Activated naive CD4-positive, alpha-beta T cell treated with anti-CD3 and anti-CD28 coated beads, Interleukin-2, amount 50 U/mL, for 72 hours (primary cell): ENCODE measurements around the gene EDIL3. TPM values are rescaled to one million over a fixed set of nuclear protein-coding genes. Genes with fewer than 3 reads are reported as not detected.
"Not testable (repeated sequence)": the region's sequence is repeated elsewhere in the genome, so short reads cannot be mapped to it uniquely, and the experiment has no call there.

Experiments
- ATAC-seq, 2 donors: fragments of 150-1000 bp; cut with Tn5 transposase; 2 replicates each; pipeline ENCODE4 v1.10.0; 2021; ENCODE audit warnings: mild to moderate bottlenecking in 2 of 2, moderate library complexity in 2 of 2
- DNase-seq, 2 donors: peaks; one replicate each; pipeline ENCODE4 v3.0.0; 2021 to 2022; ENCODE audit warnings: low spot score in 2 of 2
- H3K27ac Mint-ChIP-seq, 2 donors: one replicate each; pipeline ENCODE4 v1.8.0; 2022; ENCODE audit warnings: mild to moderate bottlenecking in 2 of 2, mixed read lengths in 2 of 2
- H3K36me3 Mint-ChIP-seq, 2 donors: one replicate each; pipeline ENCODE4 v1.8.0; 2022; ENCODE audit warnings: mixed read lengths in 2 of 2
- H3K9me3 Mint-ChIP-seq, 2 donors: one replicate each; pipeline ENCODE4 v1.8.0; 2022; ENCODE audit warnings: mixed read lengths in 2 of 2
- total RNA-seq, 2 donors: library from RNA; stranded (reverse); gene quantifications; one replicate each; pipeline ENCODE4 v1.2.3, GENCODE V29; 2022

EDIL3 gene
- total RNA-seq, 2 donors from 2014 or later: not detected

- Mint-ChIP-seq H3K36me3 (no peaks in the 10 kb centered on the region), H3K27ac (no peak overlapping the region), H3K9me3 (peaks cover 5 to 7% of the 10 kb centered on the region in 2 donors)
- ATAC-seq: no peak
- DNase-seq: no peak
Observed at GRCh38 chr5:84344788-84345187, 39.9 kb downstream of the EDIL3 start.

DNA sequence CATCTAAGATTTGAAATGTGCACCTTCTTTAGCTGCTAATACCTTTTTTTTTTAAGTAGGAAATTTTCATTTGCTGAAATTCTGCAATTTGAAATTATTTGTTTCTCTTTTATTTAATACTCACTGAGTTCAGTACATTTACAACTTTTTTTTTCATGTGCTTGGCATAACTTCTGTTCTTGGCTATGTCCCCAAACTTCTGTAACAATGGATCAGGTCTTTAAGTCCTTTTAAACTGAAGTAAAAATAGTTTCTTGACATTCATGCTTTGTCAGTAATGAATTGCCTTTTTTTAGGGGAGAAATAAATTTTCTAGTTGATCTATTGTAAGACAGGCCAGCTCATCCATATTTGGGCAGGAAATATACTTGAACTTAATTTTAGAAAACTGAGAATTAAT, 41.5 kb downstream of the EDIL3 start:
- no peak overlapping the region for H3K27ac Mint-ChIP-seq
- H3K9me3 Mint-ChIP-seq: peaks cover 5 to 7% of the 10 kb centered on the region in 2 donors
- ATAC-seq (no peak), DNase-seq (no peak)
- H3K36me3 Mint-ChIP-seq: no peaks in the 10 kb centered on the region

DNA sequence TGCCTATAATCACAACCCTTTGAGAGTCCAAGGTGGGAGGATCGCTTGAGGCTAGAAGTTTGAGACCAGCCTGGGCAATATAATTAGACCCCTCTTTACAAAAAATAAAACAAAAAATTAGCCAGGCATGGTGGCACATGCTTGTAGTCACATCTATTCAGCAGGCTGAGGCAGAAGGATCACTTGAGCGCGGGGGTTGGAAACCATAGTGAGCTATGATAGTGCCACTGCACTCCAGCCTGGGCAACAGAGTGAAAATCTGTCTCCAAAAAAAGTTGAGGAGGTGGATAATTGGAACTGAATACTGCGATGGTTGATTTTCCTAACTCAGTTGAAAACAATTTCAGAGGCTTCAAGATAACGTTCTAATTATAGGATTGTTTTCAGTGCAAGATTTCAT, 52.6 kb downstream of the EDIL3 start:
- no peaks in the 10 kb centered on the region for H3K36me3 Mint-ChIP-seq
- DNase-seq (no peak), ATAC-seq (no peak)
- peaks cover 4 to 7% of the 10 kb centered on the region in 2 donors for H3K9me3 Mint-ChIP-seq
- no peak overlapping the region for H3K27ac Mint-ChIP-seq

- no peak for ATAC-seq
- Mint-ChIP-seq H3K9me3 (peaks cover 5 to 6% of the 10 kb centered on the region in 2 donors), H3K27ac (no peak overlapping the region)
Observed at GRCh38 chr5:84327591-84327990, 57.1 kb downstream of the EDIL3 start.

DNA sequence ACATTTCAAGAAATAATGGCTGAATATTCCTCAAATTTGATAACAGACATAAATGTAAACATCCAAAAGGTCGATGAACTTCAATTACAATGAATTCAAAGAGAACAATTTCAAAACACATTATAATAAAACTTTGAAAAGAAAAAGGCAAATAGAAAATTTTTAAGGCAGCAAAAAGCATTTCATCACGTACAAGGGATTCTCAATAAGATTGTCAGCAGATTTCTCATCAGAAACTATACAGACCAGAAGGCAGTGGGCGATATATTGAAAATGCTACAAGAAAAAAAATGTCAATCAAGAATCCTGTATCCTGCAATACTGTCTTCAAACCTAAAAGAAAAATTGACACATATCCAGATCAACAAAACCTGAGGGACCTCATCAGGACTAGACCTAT, 62.0 kb downstream of the EDIL3 start:
- no peak for ATAC-seq

More at GRCh38 chr5:84327591-84327990, 57.1 kb downstream of the EDIL3 start:
- DNase-seq: no peak
- no peaks in the 10 kb centered on the region for H3K36me3 Mint-ChIP-seq

DNA sequence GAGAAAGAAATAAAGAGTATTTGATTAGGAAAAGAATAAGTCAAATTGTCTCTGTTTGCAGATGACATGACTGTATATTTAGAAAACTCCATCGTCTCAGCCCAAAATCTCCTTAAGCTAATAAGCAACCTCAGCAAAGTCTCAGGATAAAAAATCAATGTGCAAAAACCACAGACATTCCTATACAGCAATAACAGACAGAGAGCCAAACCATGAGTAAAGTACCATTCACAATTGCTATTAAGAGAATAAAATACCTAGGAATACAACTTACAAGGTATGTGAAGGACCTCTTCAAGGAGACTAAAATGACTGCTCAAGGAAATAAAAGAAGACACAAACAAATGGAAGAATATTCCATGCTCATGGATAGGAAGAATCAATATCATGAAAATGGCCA, 66.9 kb downstream of the EDIL3 start:
- Mint-ChIP-seq H3K36me3 (peaks cover 0 to 13% of the 10 kb centered on the region in 2 donors), H3K9me3 (peaks cover 32% of the 10 kb centered on the region in 2 donors)
- H3K27ac Mint-ChIP-seq, DNase-seq, ATAC-seq: not testable (repeated sequence)

More for the DNA sequence above, 62.0 kb downstream of the EDIL3 start:
- Mint-ChIP-seq H3K27ac (no peak overlapping the region), H3K9me3 (peaks cover 23 to 28% of the 10 kb centered on the region in 2 donors), H3K36me3 (peaks cover 0 to 13% of the 10 kb centered on the region in 2 donors)
- DNase-seq: no peak

DNA sequence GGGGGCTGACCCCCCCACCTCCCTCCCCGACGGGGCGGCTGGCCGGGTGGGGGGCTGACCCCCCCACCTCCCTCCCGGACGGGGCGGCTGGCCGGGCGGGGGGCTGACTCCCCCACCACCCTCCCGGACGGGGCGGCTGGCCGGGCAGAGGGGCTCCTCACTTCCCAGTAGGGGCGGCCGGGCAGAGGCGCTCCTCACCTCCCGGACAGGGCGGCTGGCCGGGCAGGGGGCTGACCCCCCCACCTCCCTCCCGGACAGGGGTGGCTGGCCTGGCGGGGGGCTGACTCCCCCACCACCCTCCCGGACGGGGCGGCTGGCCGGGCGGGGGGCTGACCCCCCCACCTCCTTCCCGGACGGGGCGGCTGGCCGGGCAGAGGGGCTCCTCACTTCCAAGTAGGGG, 72.4 kb downstream of the EDIL3 start:
- not testable (repeated sequence) for DNase-seq, H3K36me3 Mint-ChIP-seq, H3K27ac Mint-ChIP-seq, ATAC-seq
- H3K9me3 Mint-ChIP-seq: peaks cover 13% of the 10 kb centered on the region in 2 donors

GRCh38 chr5:84309850-84310249, 74.8 kb downstream of the EDIL3 start:
- H3K36me3 Mint-ChIP-seq, H3K27ac Mint-ChIP-seq, ATAC-seq, DNase-seq, H3K9me3 Mint-ChIP-seq: not testable (repeated sequence)

DNA sequence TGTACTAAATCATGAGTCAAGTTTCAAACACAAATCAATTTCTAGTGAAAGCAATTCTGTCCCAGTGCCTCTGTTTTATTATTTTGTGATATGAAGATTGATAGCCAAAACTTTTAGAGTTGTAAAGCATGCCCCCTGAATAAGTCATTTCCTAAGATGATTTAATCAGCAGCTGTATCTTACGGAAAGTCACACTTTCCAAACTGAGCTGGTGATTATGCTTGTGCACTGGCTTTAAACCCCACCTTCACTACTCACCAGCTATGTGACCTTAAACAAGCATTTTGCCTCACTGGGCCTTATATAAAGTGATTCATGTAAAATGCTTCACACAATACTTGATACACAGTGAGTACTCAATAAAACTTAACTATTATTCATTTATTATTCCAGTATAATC, 78.1 kb downstream of the EDIL3 start:
- ATAC-seq (no peak), DNase-seq (no peak)
- Mint-ChIP-seq H3K27ac (no peak overlapping the region), H3K9me3 (peaks cover 4 to 10% of the 10 kb centered on the region in 2 donors), H3K36me3 (no peaks in the 10 kb centered on the region)

DNA sequence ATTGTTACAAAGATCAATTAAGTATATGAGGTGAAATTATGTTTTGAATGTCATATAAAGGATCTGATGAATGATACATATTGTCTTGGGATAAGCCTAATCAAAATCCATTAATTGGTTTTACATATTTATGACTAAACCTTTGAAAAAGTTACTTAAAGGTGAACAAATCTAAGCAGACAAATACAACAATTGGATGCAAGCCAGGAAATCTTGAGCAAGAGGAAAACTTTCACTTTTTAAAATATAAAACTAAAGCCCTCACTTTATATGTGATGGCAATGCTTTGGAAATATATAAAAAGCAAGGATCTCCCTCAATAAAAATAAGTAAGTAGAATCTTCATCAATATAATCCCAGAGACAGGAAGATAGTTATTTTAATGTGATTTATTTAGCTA, 80.1 kb downstream of the EDIL3 start:
- peaks cover 4 to 10% of the 10 kb centered on the region in 2 donors for H3K9me3 Mint-ChIP-seq
- ATAC-seq (no peak), DNase-seq (no peak)
- no peaks in the 10 kb centered on the region for H3K36me3 Mint-ChIP-seq
- no peak overlapping the region for H3K27ac Mint-ChIP-seq

DNA sequence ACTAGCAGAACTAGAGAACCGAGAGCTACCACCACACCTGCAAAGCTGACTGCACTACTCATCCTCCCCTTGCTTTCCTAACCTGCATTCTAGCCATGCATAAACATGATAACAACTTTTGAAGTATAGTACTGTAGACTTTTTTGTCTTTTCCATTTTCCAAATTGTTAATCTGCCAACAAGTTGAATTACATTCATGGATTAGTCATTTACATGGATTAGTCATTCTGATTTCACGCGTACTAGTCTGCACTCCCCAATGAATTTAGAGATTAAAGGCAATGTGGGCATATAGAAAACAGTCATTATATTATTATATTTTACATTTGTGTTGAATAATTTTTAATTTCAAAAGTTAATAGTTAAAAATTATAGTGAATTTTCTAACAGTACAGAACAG, 81.4 kb downstream of the EDIL3 start:
- DNase-seq: no peak
- Mint-ChIP-seq H3K9me3 (peaks cover 4 to 10% of the 10 kb centered on the region in 2 donors), H3K36me3 (no peaks in the 10 kb centered on the region), H3K27ac (no peak overlapping the region)
- no peak for ATAC-seq

DNA sequence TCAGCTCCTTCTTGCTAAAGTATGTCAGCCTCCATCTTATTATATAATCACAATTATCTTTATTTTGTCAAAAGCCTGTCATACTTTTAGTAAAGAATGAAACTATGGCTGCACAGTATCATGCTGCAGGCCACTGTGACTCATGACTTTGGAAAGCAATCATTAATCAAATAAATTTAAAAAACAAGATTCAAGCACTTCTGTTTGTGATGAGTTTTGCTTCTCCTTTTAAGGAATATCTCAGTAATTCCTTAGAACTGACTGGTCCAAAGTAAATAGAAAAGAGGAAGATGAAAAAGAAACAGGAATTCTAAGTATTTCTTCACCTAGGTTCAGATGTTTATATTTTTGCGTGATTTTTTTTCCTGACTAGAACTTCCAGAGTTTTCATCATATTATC, 83.1 kb downstream of the EDIL3 start:
- Mint-ChIP-seq H3K27ac (no peak overlapping the region), H3K36me3 (no peaks in the 10 kb centered on the region), H3K9me3 (peaks cover 4 to 6% of the 10 kb centered on the region in 2 donors)
- DNase-seq: no peak
- ATAC-seq: no peak

- Mint-ChIP-seq H3K36me3 (no peaks in the 10 kb centered on the region), H3K9me3 (peaks cover 4 to 6% of the 10 kb centered on the region in 2 donors), H3K27ac (no peak overlapping the region)
- DNase-seq: no peak
- no peak for ATAC-seq
Observed at GRCh38 chr5:84299959-84300358, 84.7 kb downstream of the EDIL3 start.

DNA sequence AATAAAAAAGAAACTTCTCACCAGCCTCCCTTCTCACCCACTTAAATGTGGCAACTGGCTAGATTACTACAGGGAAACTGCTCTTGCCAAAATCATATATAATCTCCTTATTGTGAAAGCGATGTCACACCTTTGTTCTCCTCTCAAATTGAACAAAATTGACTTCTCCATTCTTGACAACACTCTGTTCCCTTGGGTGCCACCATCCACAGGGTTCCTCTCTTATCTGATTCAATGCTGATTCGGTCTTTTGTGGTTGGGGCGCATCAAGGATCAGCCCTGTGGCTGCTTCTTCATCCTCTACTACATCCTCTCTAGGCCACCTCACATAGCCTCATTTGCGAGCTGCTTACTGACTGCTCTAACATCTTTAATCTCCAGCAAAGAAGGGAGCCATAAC, 86.1 kb downstream of the EDIL3 start:
- no peak for ATAC-seq
- peak overlapping the region in 1 of 2 donors; percentile 15 for H3K27ac Mint-ChIP-seq

DNA sequence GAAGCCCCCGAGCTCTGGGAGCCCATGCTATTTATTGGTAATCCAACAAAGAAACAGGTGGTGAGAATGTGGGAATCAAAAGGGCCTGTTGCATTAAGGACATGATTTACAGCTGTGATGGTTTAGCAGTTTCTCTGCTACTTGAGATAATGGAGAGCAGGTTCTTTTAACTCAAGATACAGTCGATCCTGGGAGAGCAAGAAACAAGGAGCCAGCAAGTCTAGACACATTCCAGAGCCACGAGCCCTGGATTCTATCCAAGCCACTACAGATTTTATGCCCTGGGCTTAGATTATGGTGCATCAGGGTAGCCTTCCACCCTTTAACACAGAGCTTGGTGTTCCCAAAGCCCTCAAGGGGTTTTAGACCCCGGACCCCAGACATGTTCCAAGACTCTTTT, 87.0 kb downstream of the EDIL3 start:
- H3K27ac Mint-ChIP-seq, DNase-seq, H3K9me3 Mint-ChIP-seq, H3K36me3 Mint-ChIP-seq, ATAC-seq: not testable (repeated sequence)

More for the DNA sequence above, 86.1 kb downstream of the EDIL3 start:
- no peaks in the 10 kb centered on the region for H3K36me3 Mint-ChIP-seq
- H3K9me3 Mint-ChIP-seq: peaks cover 4 to 6% of the 10 kb centered on the region in 2 donors
- DNase-seq: no peak

GRCh38 chr5:84292788-84293653, 91.7 kb downstream of the EDIL3 start:
- H3K9me3 Mint-ChIP-seq: peaks cover 11 to 15% of the 10 kb centered on the region in 2 donors
- no peak for ATAC-seq

GRCh38 chr5:84292000-84292642, 92.6 kb downstream of the EDIL3 start:
- no peak for DNase-seq
- no peak for ATAC-seq
- H3K27ac Mint-ChIP-seq: no peak overlapping the region
- peaks cover 15 to 16% of the 10 kb centered on the region in 2 donors for H3K9me3 Mint-ChIP-seq
- H3K36me3 Mint-ChIP-seq: no peaks in the 10 kb centered on the region

More at GRCh38 chr5:84292788-84293653, 91.7 kb downstream of the EDIL3 start:
- Mint-ChIP-seq H3K36me3 (no peaks in the 10 kb centered on the region), H3K27ac (no peak overlapping the region)
- no peak for DNase-seq
